ENCODE results near the gene PRKN.

The PRKN gene

GRCh38 chr6:162615016-162615705 is 112.4 kb downstream of the PRKN start:
- Histone ChIP-seq H3K9me3 (ENCODE audit: severe bottlenecking) (no peaks in the 10 kb centered on the region), H3K36me3 (no peaks in the 10 kb centered on the region), H3K27me3 (ENCODE audit: insufficient read depth, low read depth, severe bottlenecking) (no peaks in the 10 kb centered on the region), H3K4me3 (ENCODE audit: low read depth, low read length) (no peak overlapping the region), H3K27ac (no peak overlapping the region)
- TF ChIP-seq CTCF (IDR thresholded peaks at IDR 0.05; ENCODE audit: low read depth, low read length): no peak
- no peak for DNase-seq

- H3K36me3 ChIP-seq: no peaks in the 10 kb centered on the region
- H3K27ac ChIP-seq: no peak overlapping the region
- no peak for TF ChIP-seq CTCF (IDR thresholded peaks at IDR 0.05; ENCODE audit: low read depth, low read length)
- no peak overlapping the region for H3K4me3 ChIP-seq (ENCODE audit: low read depth, low read length)
- H3K9me3 ChIP-seq (ENCODE audit: severe bottlenecking): no peaks in the 10 kb centered on the region
- no peak for DNase-seq
- no peaks in the 10 kb centered on the region for H3K27me3 ChIP-seq (ENCODE audit: insufficient read depth, low read depth, severe bottlenecking)
Measured at GRCh38 chr6:162613310-162613709, 114.3 kb downstream of the PRKN start.

GRCh38 chr6:162612613-162613012 is 115.0 kb downstream of the PRKN start:
- Histone ChIP-seq H3K27ac (no peak overlapping the region), H3K4me3 (ENCODE audit: low read depth, low read length) (no peak overlapping the region), H3K9me3 (ENCODE audit: severe bottlenecking) (no peaks in the 10 kb centered on the region), H3K36me3 (no peaks in the 10 kb centered on the region), H3K27me3 (ENCODE audit: insufficient read depth, low read depth, severe bottlenecking) (no peaks in the 10 kb centered on the region)
- peak; percentile 29; the same call in 1 of the 2 replicates for TF ChIP-seq CTCF (IDR thresholded peaks at IDR 0.05; ENCODE audit: low read depth, low read length)
- DNase-seq: no peak

GRCh38 chr6:162610351-162610750 is 117.2 kb downstream of the PRKN start:
- H3K27me3 ChIP-seq (ENCODE audit: insufficient read depth, low read depth, severe bottlenecking): no peaks in the 10 kb centered on the region
- H3K9me3 ChIP-seq (ENCODE audit: severe bottlenecking): no peaks in the 10 kb centered on the region
- no peak overlapping the region for H3K4me3 ChIP-seq (ENCODE audit: low read depth, low read length)
- no peak overlapping the region for H3K27ac ChIP-seq
- no peaks in the 10 kb centered on the region for H3K36me3 ChIP-seq
- no peak for DNase-seq
- TF ChIP-seq CTCF (IDR thresholded peaks at IDR 0.05; ENCODE audit: low read depth, low read length): no peak

- no peak overlapping the region for H3K27ac ChIP-seq
Measured at GRCh38 chr6:162605881-162606280, 121.7 kb downstream of the PRKN start.

More at GRCh38 chr6:162605881-162606280, 121.7 kb downstream of the PRKN start:
- no peak overlapping the region for H3K4me3 ChIP-seq (ENCODE audit: low read depth, low read length)
- DNase-seq: no peak
- H3K27me3 ChIP-seq (ENCODE audit: insufficient read depth, low read depth, severe bottlenecking): no peaks in the 10 kb centered on the region
- no peaks in the 10 kb centered on the region for H3K9me3 ChIP-seq (ENCODE audit: severe bottlenecking)
- no peak for TF ChIP-seq CTCF (IDR thresholded peaks at IDR 0.05; ENCODE audit: low read depth, low read length)
- no peaks in the 10 kb centered on the region for H3K36me3 ChIP-seq
